Tibial nerve (tissue), 4 donors: ENCODE data around the gene MCM6.

ENCODE experiments used
- CTCF ChIP-seq, 5 experiments: fragments of 200-600 bp in 3 of 5; fragments of 450-650 bp in 2 of 5; sonication (generic) in 3 of 5; IDR thresholded peaks; one replicate each; pipeline ENCODE4 v1.5.1; 2016 to 2019; ENCODE audit warnings: antibody characterized with exemption in 5 of 5, mild to moderate bottlenecking in 3 of 5, moderate library complexity in 2 of 5
- EP300 ChIP-seq, 2 donors: sonication (generic); formaldehyde crosslinking; IDR thresholded peaks; one replicate each; pipeline ENCODE4 v1.6.1; 2017; ENCODE audit warnings: antibody characterized with exemption in 2 of 2, mild to moderate bottlenecking in 1 of 2
- POLR2A ChIP-seq, 2 donors: fragments of 450-650 bp; IDR thresholded peaks; one replicate each; pipeline ENCODE4 v1.6.1; 2017; ENCODE audit warnings: antibody characterized with exemption in 2 of 2, mild to moderate bottlenecking in 2 of 2, moderate library complexity in 2 of 2

GRCh38 chr2:135875491-135876065 is 665 bp downstream of the MCM6 start:
- TF ChIP-seq CTCF (IDR thresholded peaks at IDR 0.05) (no peak), POLR2A (IDR thresholded peaks at IDR 0.05) (peak in 1 of 2 donors; percentile 13), EP300 (IDR thresholded peaks at IDR 0.05) (no peak)
